ENCODE data around the gene RXRA. TPM values are rescaled to one million over a fixed set of nuclear protein-coding genes. Genes with fewer than 3 reads are reported as not detected.

RXRA gene
- total RNA-seq, 1 donor = 26.4 TPM

- DNase-seq (ENCODE audit: insufficient read length, low spot score, missing footprints) = peak; percentile 98
- H3K27ac ChIP-seq (ENCODE audit: low read depth, low read length) = peak overlapping the region; percentile 95
- peak overlapping the region; percentile 76 for H2AFZ ChIP-seq (ENCODE audit: low read length)
- no peaks in the 10 kb centered on the region for H3K36me3 ChIP-seq (ENCODE audit: insufficient read depth, low read length)
- no peaks in the 10 kb centered on the region for H3K9me3 ChIP-seq (ENCODE audit: low read depth, low read length)
- H4K20me1 ChIP-seq (ENCODE audit: insufficient read depth, low read length) = peaks cover 26% of the 10 kb centered on the region
- H3K4me3 ChIP-seq (ENCODE audit: insufficient read depth, low read length) = peak overlapping the region; percentile 77
- H3K79me2 ChIP-seq (ENCODE audit: insufficient read depth, low read length) = peaks cover 27% of the 10 kb centered on the region
- H3K4me2 ChIP-seq (ENCODE audit: insufficient read depth, low read length) = peak overlapping the region; percentile 97
- H3K4me1 ChIP-seq (ENCODE audit: insufficient read depth, low read length) = peaks cover 37% of the 10 kb centered on the region
- no peak for TF ChIP-seq CTCF (IDR thresholded peaks at IDR 0.05; ENCODE audit: extremely low read depth, low read depth, low read length)
- H3K27me3 ChIP-seq (ENCODE audit: insufficient read depth, low read length) = no peaks in the 10 kb centered on the region
Measured at GRCh38 chr9:134324359-134325095, 1.7 kb upstream of the RXRA start.

- Histone ChIP-seq H3K4me3 (ENCODE audit: insufficient read depth, low read length) (peak overlapping the region; percentile 77), H3K79me2 (ENCODE audit: insufficient read depth, low read length) (peaks cover 34% of the 10 kb centered on the region), H3K36me3 (ENCODE audit: insufficient read depth, low read length) (no peaks in the 10 kb centered on the region), H3K4me2 (ENCODE audit: insufficient read depth, low read length) (peak overlapping the region; percentile 97), H3K27me3 (ENCODE audit: insufficient read depth, low read length) (no peaks in the 10 kb centered on the region), H3K27ac (ENCODE audit: low read depth, low read length) (peak overlapping the region; percentile 95), H2AFZ (ENCODE audit: low read length) (peak overlapping the region; percentile 76), H3K9me3 (ENCODE audit: low read depth, low read length) (no peaks in the 10 kb centered on the region), H3K4me1 (ENCODE audit: insufficient read depth, low read length) (peaks cover 45% of the 10 kb centered on the region), H4K20me1 (ENCODE audit: insufficient read depth, low read length) (peaks cover 33% of the 10 kb centered on the region)
- peak; percentile 99 for DNase-seq (ENCODE audit: insufficient read length, low spot score, missing footprints)
- TF ChIP-seq CTCF (IDR thresholded peaks at IDR 0.05; ENCODE audit: extremely low read depth, low read depth, low read length) = no peak
Measured at GRCh38 chr9:134325096-134325812, 1.0 kb upstream of the RXRA start.

- peak overlapping the region; percentile 41 for H2AFZ ChIP-seq (ENCODE audit: low read length)
- peaks cover 50% of the 10 kb centered on the region for H4K20me1 ChIP-seq (ENCODE audit: insufficient read depth, low read length)
- peak; percentile 97 for DNase-seq (ENCODE audit: insufficient read length, low spot score, missing footprints)
- no peaks in the 10 kb centered on the region for H3K36me3 ChIP-seq (ENCODE audit: insufficient read depth, low read length)
- peak overlapping the region; percentile 82 for H3K4me2 ChIP-seq (ENCODE audit: insufficient read depth, low read length)
- H3K27ac ChIP-seq (ENCODE audit: low read depth, low read length) = peak overlapping the region; percentile 85
- H3K4me3 ChIP-seq (ENCODE audit: insufficient read depth, low read length) = peak overlapping the region; percentile 84
- peaks cover 51% of the 10 kb centered on the region for H3K79me2 ChIP-seq (ENCODE audit: insufficient read depth, low read length)
- H3K9me3 ChIP-seq (ENCODE audit: low read depth, low read length) = no peaks in the 10 kb centered on the region
- no peaks in the 10 kb centered on the region for H3K27me3 ChIP-seq (ENCODE audit: insufficient read depth, low read length)
- peaks cover 43% of the 10 kb centered on the region for H3K4me1 ChIP-seq (ENCODE audit: insufficient read depth, low read length)
- TF ChIP-seq CTCF (IDR thresholded peaks at IDR 0.05; ENCODE audit: extremely low read depth, low read depth, low read length) = no peak
Measured at GRCh38 chr9:134326724-134327601, 708 bp downstream of the RXRA start.
